Fibroblast of lung (primary cell): ENCODE measurements around the gene APOBEC3B. TPM values are rescaled to one million over a fixed set of nuclear protein-coding genes. Genes with fewer than 3 reads are reported as not detected.

Experiments used
- DNase-seq, 2 donors: peaks; one replicate each; pipeline versions ENCODE4 v3.0.0 to v3.0.0-alpha.2; 2010; ENCODE audit warnings: low read depth in 2 of 2
- H2AFZ ChIP-seq: 2 replicates; pipeline ENCODE4 v1.5.1; 2012; ENCODE audit warnings: low read length, control low read depth, inconsistent platforms
- H3K27ac ChIP-seq: 2 replicates; pipeline ENCODE4 v1.5.1; 2011; ENCODE audit warnings: low read length, control low read depth; ENCODE audit not compliant: insufficient read depth
- H3K27me3 ChIP-seq: 2 replicates; pipeline ENCODE4 v1.5.1; 2011; ENCODE audit warnings: mild to moderate bottlenecking, low read length; ENCODE audit not compliant: control insufficient read depth, insufficient read depth
- H3K36me3 ChIP-seq: 2 replicates; pipeline ENCODE4 v1.5.1; 2011; ENCODE audit warnings: low read length; ENCODE audit not compliant: control insufficient read depth, insufficient read depth
- H3K4me1 ChIP-seq: 2 replicates; pipeline ENCODE4 v1.5.1; 2011; ENCODE audit warnings: low read length; ENCODE audit not compliant: control insufficient read depth, insufficient read depth; ENCODE audit errors: extremely low read depth
- H3K4me2 ChIP-seq: 2 replicates; pipeline ENCODE4 v1.5.1; 2011; ENCODE audit warnings: low read length, control low read depth; ENCODE audit not compliant: insufficient read depth; ENCODE audit errors: extremely low read depth
- H3K4me3 ChIP-seq, 4 experiments: fragments of 200-600 bp in 1 of 4; sonication (generic) in 1 of 4; replicated peaks in 1 of 4; 2 replicates each; pipeline ENCODE4 v1.5.1; 2011 to 2016; ENCODE audit warnings: low read length in 4 of 4, low read depth in 3 of 4, mild to moderate bottlenecking in 3 of 4, control low read depth in 2 of 4, inconsistent platforms in 1 of 4, mixed read lengths in 1 of 4; ENCODE audit not compliant: insufficient read depth in 1 of 4; ENCODE audit errors: control extremely low read depth in 1 of 4
- H3K79me2 ChIP-seq: 2 replicates; pipeline ENCODE4 v1.5.1; 2012; ENCODE audit warnings: mild to moderate bottlenecking, low read length, inconsistent platforms; ENCODE audit not compliant: control insufficient read depth, insufficient read depth
- H3K9ac ChIP-seq: 2 replicates; pipeline ENCODE4 v1.5.1; 2011; ENCODE audit warnings: mild to moderate bottlenecking, low read length, control low read depth; ENCODE audit not compliant: insufficient read depth
- H3K9me3 ChIP-seq: 2 replicates; pipeline ENCODE4 v1.5.1; 2012; ENCODE audit warnings: low read depth, low read length; ENCODE audit not compliant: control insufficient read depth, insufficient read depth
- H4K20me1 ChIP-seq: 2 replicates; pipeline ENCODE4 v1.5.1; 2011; ENCODE audit warnings: low read length; ENCODE audit not compliant: control insufficient read depth, insufficient read depth; ENCODE audit errors: extremely low read depth
- EZH2 ChIP-seq: IDR thresholded peaks from 2 replicates; pipeline ENCODE4 v1.5.1; 2012; ENCODE audit warnings: low read length, control low read depth, mild to moderate bottlenecking; ENCODE audit errors: missing control alignments
- polyA plus RNA-seq, 2 donors: library from polyadenylated mRNA; depleted of rRNA in 1 of 2; stranded (reverse) in 1 of 2; unstranded in 1 of 2; fragments of >200 nt; gene quantifications; 2 replicates each; pipeline ENCODE4 v1.2.1, GENCODE V29; 2011 to 2012; ENCODE audit warnings: missing spikeins in 1 of 2
- total RNA-seq: library from RNA; depleted of rRNA; stranded (reverse); fragments of >200 nt; gene quantifications from 2 replicates; pipeline ENCODE4 v1.2.1, GENCODE V29; 2014
- TF ChIP-seq, protein P1 (sequence below), 2 donors: IDR thresholded peaks in 1 of 2; conservative IDR thresholded peaks in 1 of 2; 1 replicate in 1 of 2; 2 replicates in 1 of 2; pipeline ENCODE4 v1.5.1; 2011 to 2012; ENCODE audit warnings: low read length in 2 of 2, control low read depth in 1 of 2, inconsistent platforms in 1 of 2, low read depth in 1 of 2, mild to moderate bottlenecking in 1 of 2

APOBEC3B gene
- total and polyA plus RNA-seq, 2 donors (not counting 1 experiment from before 2014, with no cell fraction given), result 2.3 to 10.3 TPM

DNA sequence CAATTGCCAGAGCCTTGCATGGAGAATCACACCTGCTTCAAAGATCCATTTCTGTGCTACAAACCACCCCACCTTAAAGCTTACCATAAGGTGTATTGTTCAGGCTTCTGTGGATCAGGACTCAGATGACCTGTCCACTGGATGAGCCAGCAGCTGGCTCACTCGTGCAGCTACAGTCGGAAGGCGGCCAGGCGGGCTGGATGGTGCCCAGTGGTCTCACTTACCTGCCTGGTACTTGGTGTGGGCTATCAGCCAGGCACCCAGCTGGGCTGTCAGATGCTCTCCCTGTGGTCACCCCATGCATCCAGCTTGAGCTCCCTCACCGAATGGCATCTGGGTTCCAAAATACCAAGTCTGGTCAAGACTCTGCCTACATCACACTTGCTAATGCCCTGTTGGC, 10.9 kb upstream of the APOBEC3B start:
- TF ChIP-seq, protein P1, sequence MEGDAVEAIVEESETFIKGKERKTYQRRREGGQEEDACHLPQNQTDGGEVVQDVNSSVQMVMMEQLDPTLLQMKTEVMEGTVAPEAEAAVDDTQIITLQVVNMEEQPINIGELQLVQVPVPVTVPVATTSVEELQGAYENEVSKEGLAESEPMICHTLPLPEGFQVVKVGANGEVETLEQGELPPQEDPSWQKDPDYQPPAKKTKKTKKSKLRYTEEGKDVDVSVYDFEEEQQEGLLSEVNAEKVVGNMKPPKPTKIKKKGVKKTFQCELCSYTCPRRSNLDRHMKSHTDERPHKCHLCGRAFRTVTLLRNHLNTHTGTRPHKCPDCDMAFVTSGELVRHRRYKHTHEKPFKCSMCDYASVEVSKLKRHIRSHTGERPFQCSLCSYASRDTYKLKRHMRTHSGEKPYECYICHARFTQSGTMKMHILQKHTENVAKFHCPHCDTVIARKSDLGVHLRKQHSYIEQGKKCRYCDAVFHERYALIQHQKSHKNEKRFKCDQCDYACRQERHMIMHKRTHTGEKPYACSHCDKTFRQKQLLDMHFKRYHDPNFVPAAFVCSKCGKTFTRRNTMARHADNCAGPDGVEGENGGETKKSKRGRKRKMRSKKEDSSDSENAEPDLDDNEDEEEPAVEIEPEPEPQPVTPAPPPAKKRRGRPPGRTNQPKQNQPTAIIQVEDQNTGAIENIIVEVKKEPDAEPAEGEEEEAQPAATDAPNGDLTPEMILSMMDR (conservative IDR thresholded peaks at IDR 0.05 in 1 of 2, IDR thresholded peaks at IDR 0.05 in 1 of 2; ENCODE audit: low read depth in 1 of 2, low read length in 2 of 2), result no peak
- no peak for TF ChIP-seq EZH2
- H3K36me3 ChIP-seq, result no peaks in the 10 kb centered on the region
- peaks cover 8% of the 10 kb centered on the region for H3K27me3 ChIP-seq

GRCh38 chr22:38971791-38972190, 10.4 kb upstream of the APOBEC3B start:
- H3K4me1 ChIP-seq, result no peaks in the 10 kb centered on the region
- no peak for DNase-seq
- H3K4me3 ChIP-seq, result no peak overlapping the region
- no peaks in the 10 kb centered on the region for H3K79me2 ChIP-seq
- H2AFZ ChIP-seq, result no peak overlapping the region
- H3K9ac ChIP-seq, result no peak overlapping the region
- H3K4me2 ChIP-seq, result no peak overlapping the region
- H3K27me3 ChIP-seq, result peaks cover 5% of the 10 kb centered on the region
- no peaks in the 10 kb centered on the region for H4K20me1 ChIP-seq
- H3K27ac ChIP-seq, result no peak overlapping the region
- H3K9me3 ChIP-seq, result no peaks in the 10 kb centered on the region
- no peaks in the 10 kb centered on the region for H3K36me3 ChIP-seq
- TF ChIP-seq, protein P1 (conservative IDR thresholded peaks at IDR 0.05 in 1 of 2, IDR thresholded peaks at IDR 0.05 in 1 of 2; ENCODE audit: low read depth in 1 of 2, low read length in 2 of 2), result no peak
- TF ChIP-seq EZH2, result no peak

More for the DNA sequence above, 10.9 kb upstream of the APOBEC3B start:
- no peaks in the 10 kb centered on the region for H3K9me3 ChIP-seq
- no peak overlapping the region for H3K4me3 ChIP-seq
- no peaks in the 10 kb centered on the region for H3K4me1 ChIP-seq
- no peak overlapping the region for H3K27ac ChIP-seq
- no peaks in the 10 kb centered on the region for H3K79me2 ChIP-seq
- H2AFZ ChIP-seq, result no peak overlapping the region
- no peaks in the 10 kb centered on the region for H4K20me1 ChIP-seq
- DNase-seq, result no peak
- H3K9ac ChIP-seq, result no peak overlapping the region
- no peak overlapping the region for H3K4me2 ChIP-seq

DNA sequence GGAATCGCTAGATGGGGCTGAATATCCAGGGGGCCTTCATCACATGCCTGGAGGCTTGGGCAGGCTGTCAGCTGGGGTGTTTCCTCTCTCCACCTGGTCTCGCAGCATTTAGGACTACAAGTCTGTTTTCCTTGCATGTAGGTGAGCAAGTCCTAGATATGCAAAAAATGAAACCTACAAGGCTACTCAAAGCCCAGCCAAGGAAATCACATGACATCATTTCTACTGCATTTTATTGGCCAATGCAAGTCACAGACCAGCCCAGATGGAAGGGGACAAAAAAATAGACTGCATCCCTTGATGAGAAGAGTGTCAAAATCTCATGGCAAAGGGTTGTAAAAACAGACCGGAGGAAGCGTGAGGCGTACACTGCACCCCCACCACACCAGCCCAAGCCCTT, 9.6 kb upstream of the APOBEC3B start:
- no peak for TF ChIP-seq EZH2
- TF ChIP-seq, protein P1 (conservative IDR thresholded peaks at IDR 0.05 in 1 of 2, IDR thresholded peaks at IDR 0.05 in 1 of 2; ENCODE audit: low read depth in 1 of 2, low read length in 2 of 2), result no peak
- no peaks in the 10 kb centered on the region for H3K36me3 ChIP-seq
- no peaks in the 10 kb centered on the region for H3K9me3 ChIP-seq
- H3K27me3 ChIP-seq, result peaks cover 5% of the 10 kb centered on the region
- H3K27ac ChIP-seq, result no peak overlapping the region
- H2AFZ ChIP-seq, result no peak overlapping the region
- H3K79me2 ChIP-seq, result no peaks in the 10 kb centered on the region
- DNase-seq, result no peak
- no peak overlapping the region for H3K4me3 ChIP-seq
- no peaks in the 10 kb centered on the region for H3K4me1 ChIP-seq
- no peaks in the 10 kb centered on the region for H4K20me1 ChIP-seq
- no peak overlapping the region for H3K9ac ChIP-seq
- no peak overlapping the region for H3K4me2 ChIP-seq
